Caco-2 (cell line): ENCODE measurements around the gene SKP1. TPM values are rescaled to one million over a fixed set of nuclear protein-coding genes. Genes with fewer than 3 reads are reported as not detected.

Experiments used
- BruUV-seq: library from RNA; stranded (reverse); fragments of 400-500 nt; replicated peaks from 2 replicates; lab custom pipeline; 2021; lab: Mats Ljungman, UMichigan
- CTCF ChIA-PET: fragments of 300-600 bp; sonication (Branson Sonifier 250); formaldehyde crosslinking; loops from one replicate; lab custom pipeline; 2022; ENCODE audit warnings: antibody characterized with exemption; lab: Charles Lee
- POLR2A ChIA-PET: fragments of 300-600 bp; sonication (Branson Sonifier 250); formaldehyde crosslinking; loops from one replicate; lab custom pipeline; 2022; ENCODE audit warnings: antibody characterized with exemption; lab: Charles Lee
- DNase-seq, 2 experiments: peaks; one replicate each; pipeline versions ENCODE4 v3.0.0 to v3.0.0-alpha.2; 2020 to 2022
- H3K27me3 ChIP-seq: replicated peaks from 2 replicates; pipeline ENCODE4 v1.6.0; 2011; ENCODE audit warnings: low read length; ENCODE audit not compliant: control insufficient read depth, insufficient read depth
- H3K36me3 ChIP-seq: 2 replicates; pipeline ENCODE4 v1.5.1; 2011; ENCODE audit warnings: low read length; ENCODE audit not compliant: control insufficient read depth, insufficient read depth
- H3K4me1 ChIP-seq: fragments of 250-450 bp; sonication (Bioruptor Pico); 2 replicates; pipeline ENCODE4 v1.5.1; 2020; ENCODE audit warnings: mild to moderate bottlenecking
- H3K4me3 ChIP-seq: 2 replicates; pipeline ENCODE4 v1.5.1; 2011; ENCODE audit warnings: low read depth, mild to moderate bottlenecking, control low read depth, low read length
- H3K9me3 ChIP-seq: fragments of 250-450 bp; sonication (Bioruptor Pico); 2 replicates; pipeline ENCODE4 v1.5.1; 2020; ENCODE audit warnings: mild to moderate bottlenecking, moderate library complexity
- H3K27ac Mint-ChIP-seq: one replicate; pipeline ENCODE4 v1.8.0; 2022; ENCODE audit warnings: mixed read lengths; ENCODE audit not compliant: unreplicated experiment
- H3K27me3 Mint-ChIP-seq: one replicate; pipeline ENCODE4 v1.8.0; 2022; ENCODE audit warnings: mixed read lengths; ENCODE audit not compliant: insufficient read depth, unreplicated experiment
- H3K36me3 Mint-ChIP-seq: one replicate; pipeline ENCODE4 v1.8.0; 2022; ENCODE audit warnings: mild to moderate bottlenecking, mixed read lengths; ENCODE audit not compliant: insufficient read depth, unreplicated experiment
- H3K4me1 Mint-ChIP-seq: one replicate; pipeline ENCODE4 v1.8.0; 2022; ENCODE audit warnings: low read depth, mixed read lengths; ENCODE audit not compliant: unreplicated experiment
- H3K4me3 Mint-ChIP-seq: one replicate; pipeline ENCODE4 v1.8.0; 2022; ENCODE audit warnings: mild to moderate bottlenecking, moderate library complexity, mixed read lengths; ENCODE audit not compliant: unreplicated experiment
- H3K9me3 Mint-ChIP-seq: one replicate; pipeline ENCODE4 v1.8.0; 2022; ENCODE audit warnings: mixed read lengths; ENCODE audit not compliant: unreplicated experiment
- CTCF ChIP-seq, 2 experiments: fragments of 200-600 bp in 1 of 2; IDR thresholded peaks; 1 replicate in 1 of 2; 2 replicates in 1 of 2; pipeline versions ENCODE4 v1.5.1 to v1.8.0; 2011 to 2022; ENCODE audit warnings: antibody characterized with exemption in 1 of 2, control low read depth in 1 of 2, inconsistent platforms in 1 of 2, low read depth in 1 of 2, low read length in 1 of 2, mild to moderate bottlenecking in 1 of 2, moderate library complexity in 1 of 2; ENCODE audit not compliant: insufficient read depth in 1 of 2, severe bottlenecking in 1 of 2, unreplicated experiment in 1 of 2
- intact Hi-C: fragments of 100-400 bp; cut with micrococcal nuclease; formaldehyde crosslinking; loops from one replicate; pipeline ENCODE4 v1.10.0; 2022; ENCODE audit not compliant: unreplicated experiment
- total RNA-seq: library from RNA; stranded (reverse); gene quantifications from 2 replicates; pipeline ENCODE4 v1.2.3, GENCODE V29; 2022

The SKP1 gene
- total RNA-seq, 1 experiment from 2014 or later: 365 TPM

GRCh38 chr5:134145041-134145757 lies 31.6 kb downstream of the SKP1 start:
- intact Hi-C loops: loop anchor here (1.0 kb wide), 1 partner anchor 106 kb away; no protein-coding TSS in a partner anchor
- H3K4me1 Mint-ChIP-seq: peaks cover 22% of the 10 kb centered on the region
- Histone ChIP-seq H3K4me1 (peaks cover 30% of the 10 kb centered on the region), H3K36me3 (peaks cover 9% of the 10 kb centered on the region), H3K27me3 (no peaks in the 10 kb centered on the region), H3K9me3 (no peaks in the 10 kb centered on the region), H3K4me3 (no peak overlapping the region)
- H3K36me3 Mint-ChIP-seq: peaks cover 64% of the 10 kb centered on the region
- H3K27me3 Mint-ChIP-seq: no peaks in the 10 kb centered on the region
- ChIA-PET POLR2A (no interaction called here), CTCF (interaction anchor here (1.1 to 2.9 kb wide), 3 partner anchors 46 to 144 kb away, joined by 3 to 16 read pairs (median 4); no protein-coding TSS in a partner anchor)
- no peaks in the 10 kb centered on the region for H3K9me3 Mint-ChIP-seq
- no peak for DNase-seq
- H3K4me3 Mint-ChIP-seq: no peak overlapping the region
- no TSS peak for BruUV-seq
- H3K27ac Mint-ChIP-seq: peak overlapping the region; percentile 40
- no peak for TF ChIP-seq CTCF (IDR thresholded peaks at IDR 0.05; ENCODE audit: insufficient read depth in 1 of 2, low read depth in 1 of 2, low read length in 1 of 2, severe bottlenecking in 1 of 2, unreplicated experiment in 1 of 2)

DNA sequence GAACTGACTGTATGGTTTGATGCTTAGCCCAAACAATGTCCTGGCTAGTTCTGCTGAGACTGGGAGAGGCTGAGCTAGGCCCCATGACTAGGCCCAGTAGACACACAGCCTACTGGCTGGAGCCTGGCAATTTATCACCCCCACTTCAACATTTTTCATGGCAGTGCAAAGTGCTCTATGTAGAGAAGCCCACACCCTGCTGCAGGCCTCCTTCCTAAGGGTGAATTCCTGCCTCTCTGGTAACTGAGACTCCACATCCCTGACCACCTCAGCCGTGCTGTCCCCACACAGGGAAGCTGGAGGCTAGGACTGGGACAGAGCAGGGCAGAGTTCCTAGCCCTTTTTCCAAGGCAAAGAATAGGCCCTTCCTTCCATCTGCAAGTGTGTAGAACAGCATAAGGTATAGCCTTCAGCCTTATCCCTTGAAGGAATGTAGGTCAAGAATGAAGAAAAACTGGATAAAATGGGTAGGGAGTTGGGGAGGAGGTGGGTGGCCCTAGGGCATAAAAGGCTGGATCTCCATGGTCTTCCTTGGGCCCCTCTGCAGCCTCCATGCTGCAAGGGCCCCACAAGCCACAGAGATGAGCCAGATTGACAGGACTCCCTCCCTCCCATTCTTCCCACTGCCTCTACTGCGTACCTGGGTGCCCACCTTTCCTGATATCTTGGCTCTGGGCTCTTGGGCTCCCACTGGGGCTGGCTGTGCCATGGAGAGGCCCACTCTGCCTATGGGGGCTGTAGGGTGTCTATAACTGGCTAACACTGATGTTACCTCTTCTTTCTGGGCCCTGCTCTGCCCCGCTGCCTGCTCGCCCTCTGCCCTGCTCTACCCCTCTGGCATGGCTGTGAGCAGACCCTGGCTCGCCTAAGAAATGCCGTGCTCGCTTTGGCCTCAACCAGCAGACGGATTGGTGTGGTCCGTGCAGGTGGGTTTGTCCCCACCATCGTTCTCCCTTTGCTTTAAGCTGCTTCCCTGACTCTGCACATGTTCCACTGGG lies 32.5 kb downstream of the SKP1 start:
- Mint-ChIP-seq H3K9me3 (no peaks in the 10 kb centered on the region), H3K27ac (peak overlapping the region; percentile 40), H3K4me1 (peaks cover 22% of the 10 kb centered on the region), H3K36me3 (peaks cover 55% of the 10 kb centered on the region), H3K27me3 (no peaks in the 10 kb centered on the region), H3K4me3 (no peak overlapping the region)
- no peaks in the 10 kb centered on the region for H3K9me3 ChIP-seq
- intact Hi-C loops: no loop called here
- H3K36me3 ChIP-seq: peaks cover 8% of the 10 kb centered on the region
- no TSS peak for BruUV-seq
- no peaks in the 10 kb centered on the region for H3K27me3 ChIP-seq
- H3K4me3 ChIP-seq: no peak overlapping the region
- peaks cover 30% of the 10 kb centered on the region for H3K4me1 ChIP-seq
- ChIA-PET POLR2A (no interaction called here), CTCF (interaction anchor here (1.0 to 2.9 kb wide), 3 partner anchors 105 to 118 kb away, joined by 4 to 16 read pairs (median 7); no protein-coding TSS in a partner anchor)
- TF ChIP-seq CTCF (IDR thresholded peaks at IDR 0.05; ENCODE audit: insufficient read depth in 1 of 2, low read depth in 1 of 2, low read length in 1 of 2, severe bottlenecking in 1 of 2, unreplicated experiment in 1 of 2): no peak
- DNase-seq: no peak

DNA sequence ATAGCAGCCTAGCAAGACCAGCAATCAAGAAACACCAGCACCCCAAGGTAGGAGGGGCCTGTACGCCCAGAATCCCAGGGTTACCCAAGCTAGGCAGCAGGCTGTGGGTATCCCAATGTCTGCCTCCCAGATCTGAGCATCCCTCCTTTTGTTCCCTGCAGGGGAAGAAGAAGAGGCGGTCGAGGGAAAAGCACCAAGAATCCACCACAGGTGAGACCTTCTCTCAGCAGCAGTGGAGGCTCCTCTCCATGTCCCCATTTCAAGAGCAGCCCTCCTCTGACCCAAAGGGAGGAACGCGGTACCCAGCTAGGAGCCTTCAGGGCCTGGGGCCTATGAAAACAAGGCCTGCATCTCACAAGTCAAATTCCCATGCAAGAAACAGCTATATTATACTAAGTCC lies 33.3 kb downstream of the SKP1 start:
- Histone ChIP-seq H3K4me3 (no peak overlapping the region), H3K4me1 (peaks cover 30% of the 10 kb centered on the region), H3K36me3 (peaks cover 8% of the 10 kb centered on the region), H3K9me3 (no peaks in the 10 kb centered on the region), H3K27me3 (no peaks in the 10 kb centered on the region)
- H3K9me3 Mint-ChIP-seq: no peaks in the 10 kb centered on the region
- ChIA-PET CTCF (interaction anchor here (0.9 to 1.2 kb wide), 3 partner anchors 101 to 117 kb away, joined by 3 to 7 read pairs (median 4); no protein-coding TSS in a partner anchor), POLR2A (no interaction called here)
- intact Hi-C loops: no loop called here
- peak overlapping the region; percentile 28 for H3K27ac Mint-ChIP-seq
- H3K4me3 Mint-ChIP-seq: no peak overlapping the region
- no TSS peak for BruUV-seq
- no peak for DNase-seq
- H3K4me1 Mint-ChIP-seq: peaks cover 22% of the 10 kb centered on the region
- H3K27me3 Mint-ChIP-seq: no peaks in the 10 kb centered on the region
- no peak for TF ChIP-seq CTCF (IDR thresholded peaks at IDR 0.05; ENCODE audit: insufficient read depth in 1 of 2, low read depth in 1 of 2, low read length in 1 of 2, severe bottlenecking in 1 of 2, unreplicated experiment in 1 of 2)
- H3K36me3 Mint-ChIP-seq: peaks cover 53% of the 10 kb centered on the region
